H9 (cell line): ENCODE results near the gene TRPV3. TPM values are rescaled to one million over a fixed set of nuclear protein-coding genes. Genes with fewer than 3 reads are reported as not detected.

Experiments
- DNase-seq: peaks from one replicate; pipeline ENCODE4 v3.0.0-alpha.2; 2017
- H2AFZ ChIP-seq: one replicate; pipeline ENCODE4 v1.6.1; 2013; ENCODE audit warnings: mild to moderate bottlenecking, low read length, control low read depth, moderate library complexity
- H2AK5ac ChIP-seq: 2 replicates; pipeline ENCODE4 v1.6.1; 2013; ENCODE audit warnings: low read length, control low read depth, mixed read lengths; ENCODE audit not compliant: insufficient read length
- H2BK120ac ChIP-seq: one replicate; pipeline ENCODE4 v1.6.1; 2013; ENCODE audit warnings: low read depth, mild to moderate bottlenecking, low read length, control low read depth, inconsistent platforms; ENCODE audit not compliant: poor library complexity, severe bottlenecking
- H2BK12ac ChIP-seq: 2 replicates; pipeline ENCODE4 v1.6.1; 2013; ENCODE audit warnings: low read length, control low read depth, mixed read lengths, low read depth; ENCODE audit not compliant: insufficient read length
- H2BK15ac ChIP-seq: 2 replicates; pipeline ENCODE4 v1.6.1; 2013; ENCODE audit warnings: low read depth, low read length, control low read depth
- H2BK20ac ChIP-seq: one replicate; pipeline ENCODE4 v1.6.1; 2013; ENCODE audit warnings: low read depth, mild to moderate bottlenecking, low read length, control low read depth, inconsistent platforms; ENCODE audit not compliant: poor library complexity, severe bottlenecking
- H2BK5ac ChIP-seq: 2 replicates; pipeline ENCODE4 v1.6.1; 2013; ENCODE audit warnings: low read length, control low read depth, mixed read lengths; ENCODE audit not compliant: insufficient read length
- H3K14ac ChIP-seq: 2 replicates; pipeline ENCODE4 v1.6.1; 2013; ENCODE audit warnings: low read length, control low read depth; ENCODE audit not compliant: insufficient read depth
- H3K18ac ChIP-seq: 2 replicates; pipeline ENCODE4 v1.6.1; 2013; ENCODE audit warnings: low read depth, mild to moderate bottlenecking, mixed read lengths, low read length, control low read depth; ENCODE audit not compliant: insufficient read length
- H3K23ac ChIP-seq: 2 replicates; pipeline ENCODE4 v1.6.1; 2013; ENCODE audit warnings: low read length, control low read depth, mixed read lengths, low read depth; ENCODE audit not compliant: insufficient read length
- H3K23me2 ChIP-seq: 2 replicates; pipeline ENCODE4 v1.6.1; 2013; ENCODE audit warnings: low read depth, mild to moderate bottlenecking, mixed read lengths, low read length, control low read depth; ENCODE audit not compliant: insufficient read length, poor library complexity, severe bottlenecking
- H3K27ac ChIP-seq: 2 replicates; pipeline ENCODE4 v1.5.1; 2013; ENCODE audit warnings: low read length, control low read depth, mixed read lengths, low read depth; ENCODE audit not compliant: insufficient read length
- H3K27me3 ChIP-seq: 2 replicates; pipeline ENCODE4 v1.6.1; 2013; ENCODE audit warnings: low read length, control low read depth, inconsistent platforms; ENCODE audit not compliant: insufficient read depth
- H3K4ac ChIP-seq: 2 replicates; pipeline ENCODE4 v1.6.1; 2013; ENCODE audit warnings: low read depth, mild to moderate bottlenecking, control low read depth, inconsistent platforms, low read length, moderate library complexity
- H3K4me1 ChIP-seq: 2 replicates; pipeline ENCODE4 v1.6.1; 2013; ENCODE audit warnings: low read length, control low read depth, inconsistent platforms; ENCODE audit not compliant: insufficient read depth
- H3K4me2 ChIP-seq: 2 replicates; pipeline ENCODE4 v1.6.1; 2013; ENCODE audit warnings: low read length, control low read depth, mixed read lengths; ENCODE audit not compliant: insufficient read length, insufficient read depth
- H3K56ac ChIP-seq: 2 replicates; pipeline ENCODE4 v1.6.1; 2013; ENCODE audit warnings: low read depth, mild to moderate bottlenecking, mixed read lengths, low read length, control low read depth; ENCODE audit not compliant: insufficient read length
- H3K79me1 ChIP-seq: 2 replicates; pipeline ENCODE4 v1.6.1; 2013; ENCODE audit warnings: low read depth, mild to moderate bottlenecking, moderate library complexity, low read length, control low read depth, inconsistent platforms; ENCODE audit not compliant: insufficient read depth, poor library complexity, severe bottlenecking
- H3K79me2 ChIP-seq: 2 replicates; pipeline ENCODE4 v1.6.1; 2013; ENCODE audit warnings: low read length, control low read depth, inconsistent platforms; ENCODE audit not compliant: insufficient read depth
- H3K9ac ChIP-seq: 2 replicates; pipeline ENCODE4 v1.6.1; 2013; ENCODE audit warnings: low read length, control low read depth, mixed read lengths; ENCODE audit not compliant: insufficient read length; ENCODE audit errors: extremely low read depth
- H3K9me3 ChIP-seq: one replicate; pipeline ENCODE4 v1.6.1; 2013; ENCODE audit warnings: low read depth, low read length, inconsistent platforms; ENCODE audit not compliant: control insufficient read depth
- H3T11ph ChIP-seq: one replicate; pipeline ENCODE4 v1.6.1; 2013; ENCODE audit warnings: mild to moderate bottlenecking, low read length, control low read depth, inconsistent platforms
- H4K20me1 ChIP-seq: one replicate; pipeline ENCODE4 v1.6.1; 2013; ENCODE audit not compliant: control insufficient read depth, insufficient read length, insufficient read depth
- H4K5ac ChIP-seq: 2 replicates; pipeline ENCODE4 v1.6.1; 2013; ENCODE audit warnings: low read depth, mild to moderate bottlenecking, mixed read lengths, low read length, control low read depth; ENCODE audit not compliant: insufficient read length
- H4K8ac ChIP-seq: replicated peaks from 2 replicates; pipeline ENCODE4 v1.6.1; 2013; ENCODE audit warnings: low read length, control low read depth, mixed read lengths, low read depth; ENCODE audit not compliant: insufficient read length
- H4K91ac ChIP-seq: 2 replicates; pipeline ENCODE4 v1.6.1; 2013; ENCODE audit warnings: low read depth, mild to moderate bottlenecking, moderate library complexity, mixed read lengths, low read length, control low read depth; ENCODE audit not compliant: insufficient read length
- H3K27ac Mint-ChIP-seq, 3 experiments: 2 replicates in 2 of 3; 3 replicates in 1 of 3; pipeline ENCODE4 v1.8.0; 2020 to 2021; ENCODE audit warnings: mixed read lengths in 3 of 3, mild to moderate bottlenecking in 1 of 3, moderate library complexity in 1 of 3
- H3K27me3 Mint-ChIP-seq: 2 replicates; pipeline ENCODE4 v1.8.0; 2021; ENCODE audit warnings: low read depth, mild to moderate bottlenecking, moderate library complexity, mixed read lengths
- H3K36me3 Mint-ChIP-seq, 3 experiments: 2 replicates in 2 of 3; 3 replicates in 1 of 3; pipeline ENCODE4 v1.8.0; 2020 to 2021; ENCODE audit warnings: low read depth in 3 of 3, mixed read lengths in 3 of 3; ENCODE audit not compliant: insufficient read depth in 1 of 3
- H3K4me1 Mint-ChIP-seq, 2 experiments: 2 replicates each; pipeline ENCODE4 v1.8.0; 2020; ENCODE audit warnings: mixed read lengths in 2 of 2
- H3K4me3 Mint-ChIP-seq, 2 experiments: 2 replicates in 1 of 2; 3 replicates in 1 of 2; pipeline ENCODE4 v1.8.0; 2020 to 2021; ENCODE audit warnings: mild to moderate bottlenecking in 2 of 2, mixed read lengths in 2 of 2, moderate library complexity in 1 of 2
- H3K9me3 Mint-ChIP-seq, 2 experiments: 2 replicates in 1 of 2; 3 replicates in 1 of 2; pipeline ENCODE4 v1.8.0; 2020; ENCODE audit warnings: mild to moderate bottlenecking in 2 of 2, mixed read lengths in 2 of 2, moderate library complexity in 1 of 2
- WGBS: extraction: QIAGEN DNeasy Blood & Tissue Kit; methylation state at CpG from one replicate; pipeline ENCODE4 v1.1.7; 2013; ENCODE audit warnings: missing lambda C conversion rate, low lambda C conversion rate, mixed read lengths; ENCODE audit not compliant: insufficient read length; ENCODE audit errors: extremely low coverage; 5-methylcytosine and 5-hydroxymethylcytosine counted together
- total RNA-seq: library from RNA; stranded (reverse); gene quantifications from 2 replicates; pipeline ENCODE4 v1.2.1, GENCODE V29; 2021
- TF ChIP-seq, protein P1 (sequence below): fragments of 200-600 bp; sonication (generic); conservative IDR thresholded peaks from 3 replicates; pipeline ENCODE4 v1.8.0; 2021; ENCODE audit warnings: antibody characterized with exemption, mild to moderate bottlenecking

The TRPV3 gene
- total RNA-seq, 1 experiment from 2014 or later: 0.63 TPM

DNA sequence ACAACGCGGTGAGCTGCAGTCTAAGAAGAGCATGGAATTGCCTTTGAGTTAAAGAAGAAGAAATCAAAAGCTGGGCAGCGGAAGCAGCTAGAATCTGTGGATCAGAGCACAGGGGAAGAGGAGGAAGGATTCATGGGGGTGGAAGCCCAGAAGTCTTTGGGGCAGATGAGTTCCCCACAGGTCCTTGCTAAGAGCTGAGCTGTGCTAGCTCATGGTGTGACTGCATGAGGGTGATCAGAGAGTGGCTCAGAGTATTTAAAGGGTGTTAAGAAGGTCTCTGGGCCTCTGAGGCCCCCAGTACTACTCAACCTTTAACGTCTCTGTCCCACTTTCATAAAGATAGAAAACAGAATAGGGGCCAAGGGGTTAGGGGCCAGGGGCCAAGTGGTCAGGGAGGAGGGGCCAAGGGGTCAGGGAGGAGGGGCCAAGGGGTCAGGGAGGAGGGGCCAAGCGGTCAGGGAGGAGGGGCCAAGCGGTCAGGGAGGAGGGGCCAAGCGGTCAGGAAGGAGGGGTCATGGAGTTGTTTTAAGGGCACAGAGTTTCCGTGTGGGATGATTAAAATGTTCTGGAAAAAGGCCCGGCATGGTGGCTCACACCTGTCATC is 12.0 kb upstream of the TRPV3 start:
- no CpG with 5 or more reads among the region's 9 CpGs for WGBS
- Histone ChIP-seq H3K9ac (no peak overlapping the region), H3K4ac (no peak overlapping the region), H3K23me2 (no peaks in the 10 kb centered on the region), H3K14ac (no peak overlapping the region), H2BK120ac (no peak overlapping the region), H3K4me1 (no peaks in the 10 kb centered on the region), H3K56ac (no peak overlapping the region), H3K9me3 (no peaks in the 10 kb centered on the region), H2BK15ac (no peak overlapping the region), H3K79me1 (no peaks in the 10 kb centered on the region), H4K20me1 (no peaks in the 10 kb centered on the region), H4K91ac (no peak overlapping the region), H4K8ac (no peak overlapping the region), H2AFZ (no peak overlapping the region), H3K23ac (no peak overlapping the region), H3K27ac (no peak overlapping the region), H3T11ph (no peak overlapping the region), H3K4me2 (no peak overlapping the region), H3K79me2 (no peaks in the 10 kb centered on the region), H2AK5ac (no peak overlapping the region), H3K18ac (no peak overlapping the region), H4K5ac (no peak overlapping the region), H2BK12ac (no peak overlapping the region), H2BK5ac (no peak overlapping the region), H2BK20ac (no peak overlapping the region), H3K27me3 (no peaks in the 10 kb centered on the region)
- H3K9me3 Mint-ChIP-seq: no peaks in the 10 kb centered on the region; a peak in 1 of 5 replicates
- H3K27ac Mint-ChIP-seq: peak overlapping the region in 1 of 3 experiments; percentile 29; a peak in 1 of 7 replicates
- no peaks in the 10 kb centered on the region for H3K27me3 Mint-ChIP-seq
- H3K4me1 Mint-ChIP-seq: no peaks in the 10 kb centered on the region
- TF ChIP-seq, protein P1, sequence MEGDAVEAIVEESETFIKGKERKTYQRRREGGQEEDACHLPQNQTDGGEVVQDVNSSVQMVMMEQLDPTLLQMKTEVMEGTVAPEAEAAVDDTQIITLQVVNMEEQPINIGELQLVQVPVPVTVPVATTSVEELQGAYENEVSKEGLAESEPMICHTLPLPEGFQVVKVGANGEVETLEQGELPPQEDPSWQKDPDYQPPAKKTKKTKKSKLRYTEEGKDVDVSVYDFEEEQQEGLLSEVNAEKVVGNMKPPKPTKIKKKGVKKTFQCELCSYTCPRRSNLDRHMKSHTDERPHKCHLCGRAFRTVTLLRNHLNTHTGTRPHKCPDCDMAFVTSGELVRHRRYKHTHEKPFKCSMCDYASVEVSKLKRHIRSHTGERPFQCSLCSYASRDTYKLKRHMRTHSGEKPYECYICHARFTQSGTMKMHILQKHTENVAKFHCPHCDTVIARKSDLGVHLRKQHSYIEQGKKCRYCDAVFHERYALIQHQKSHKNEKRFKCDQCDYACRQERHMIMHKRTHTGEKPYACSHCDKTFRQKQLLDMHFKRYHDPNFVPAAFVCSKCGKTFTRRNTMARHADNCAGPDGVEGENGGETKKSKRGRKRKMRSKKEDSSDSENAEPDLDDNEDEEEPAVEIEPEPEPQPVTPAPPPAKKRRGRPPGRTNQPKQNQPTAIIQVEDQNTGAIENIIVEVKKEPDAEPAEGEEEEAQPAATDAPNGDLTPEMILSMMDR: no peak
- peaks cover 12 to 35% (median 27%) of the 10 kb centered on the region in 3 experiments; a peak in 6 of 7 replicates for H3K36me3 Mint-ChIP-seq
- H3K4me3 Mint-ChIP-seq: no peak overlapping the region
- no peak for DNase-seq
